ENCODE results near the gene TRAPPC2B.
A peak's percentile ranks its signal among the peaks of the same experiment; 100 is the strongest.
"Not testable (repeated sequence)": the region's sequence is repeated elsewhere in the genome, so short reads cannot be mapped to it uniquely, and the experiment has no call there.

TRAPPC2B gene

GRCh38 chr19:57374647-57375046, 11.3 kb downstream of the TRAPPC2B start:
- not testable (repeated sequence) for FAIRE-seq

- no peak for FAIRE-seq
Observed at GRCh38 chr19:57376151-57376550, 12.8 kb downstream of the TRAPPC2B start.

GRCh38 chr19:57377498-57378146, 14.3 kb downstream of the TRAPPC2B start:
- no peak for FAIRE-seq

- no peak for FAIRE-seq
Observed at GRCh38 chr19:57380923-57381322, 17.6 kb downstream of the TRAPPC2B start.

- FAIRE-seq, result no peak
Observed at GRCh38 chr19:57382806-57383488, 19.6 kb downstream of the TRAPPC2B start.

GRCh38 chr19:57389194-57389729, 25.9 kb downstream of the TRAPPC2B start:
- FAIRE-seq, result no peak

- FAIRE-seq, result peak; percentile 99
Observed at GRCh38 chr19:57389730-57390598, 26.6 kb downstream of the TRAPPC2B start, which contains the start of gene ZNF548. Gene ZNF548 (plus strand): TSS chr19:57389854. CDS start chr19:57390100, 246 bp downstream.

- no peak for FAIRE-seq
Observed at GRCh38 chr19:57395710-57396109, 32.4 kb downstream of the TRAPPC2B start.

- no peak for FAIRE-seq
Observed at GRCh38 chr19:57398868-57399267, 35.5 kb downstream of the TRAPPC2B start.

- no peak for FAIRE-seq
Observed at GRCh38 chr19:57403737-57404563, 40.6 kb downstream of the TRAPPC2B start.

- FAIRE-seq, result no peak
Observed at GRCh38 chr19:57406516-57407123, 43.3 kb downstream of the TRAPPC2B start.

GRCh38 chr19:57410877-57411671, 47.7 kb downstream of the TRAPPC2B start, which contains the start of gene ZNF17:
Gene ZNF17 (plus strand): TSS chr19:57411161. CDS start chr19:57413616, 2,455 bp downstream.
- peak; percentile 96 for FAIRE-seq

Data from G401.6 (cell line).